SW 1271 (cell line): ENCODE data around the gene TRIM37.

ENCODE experiments used
- DNase-seq, 2 experiments: peaks; one replicate each; lab custom pipeline; 2025; lab: John Stamatoyannopoulos, UW

Gene TRIM37

DNA sequence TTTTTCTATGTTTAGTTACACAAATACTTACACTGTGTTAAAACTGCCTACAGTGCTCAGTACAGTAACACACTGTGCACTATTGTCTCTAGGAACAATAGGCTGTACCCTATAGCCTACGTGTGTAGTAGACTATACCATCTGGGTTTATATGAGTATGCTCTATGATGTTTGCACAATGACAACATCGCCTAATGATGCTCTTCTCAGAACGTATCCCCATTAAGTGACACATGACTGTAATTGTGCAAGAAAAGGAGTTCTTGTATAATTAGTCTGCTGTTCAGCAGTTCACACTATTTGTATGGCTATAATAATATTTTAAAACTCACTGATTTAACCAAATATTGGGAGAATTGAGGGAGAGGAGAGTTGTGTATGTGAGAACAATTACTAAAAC lies 173.7 kb downstream of the TRIM37 start:
- no peak for DNase-seq
